Activated CD8-positive, alpha-beta memory T cell treated with anti-CD3 and anti-CD28 coated beads for 48 hours (primary cell): ENCODE results near the gene CDK17.
"Not testable (repeated sequence)": the region's sequence is repeated elsewhere in the genome, so short reads cannot be mapped to it uniquely, and the experiment has no call there.

ENCODE experiments used
- DNase-seq, 3 experiments: peaks; one replicate each; pipeline ENCODE4 v3.0.0-alpha.2; 2020; ENCODE audit warnings: low read depth in 2 of 3, low spot score in 2 of 3

The CDK17 gene

GRCh38 chr12:96359328-96359727 is 40.9 kb downstream of the CDK17 start:
- DNase-seq = no peak

GRCh38 chr12:96356831-96357230 is 43.4 kb downstream of the CDK17 start:
- no peak for DNase-seq

GRCh38 chr12:96354844-96355534 is 45.2 kb downstream of the CDK17 start:
- DNase-seq = no peak

GRCh38 chr12:96354326-96354725 is 45.9 kb downstream of the CDK17 start:
- no peak for DNase-seq

GRCh38 chr12:96352161-96352835 is 47.9 kb downstream of the CDK17 start:
- DNase-seq = no peak

- no peak for DNase-seq
These were observed 49.3 kb downstream of the CDK17 start for GRCh38 chr12:96350982-96351381.

GRCh38 chr12:96347130-96347699 is 53.0 kb downstream of the CDK17 start:
- no peak for DNase-seq

GRCh38 chr12:96346716-96347115 is 53.5 kb downstream of the CDK17 start:
- DNase-seq = not testable (repeated sequence)

GRCh38 chr12:96344124-96344695 is 56.0 kb downstream of the CDK17 start:
- DNase-seq = no peak

- DNase-seq = no peak
These were observed 56.8 kb downstream of the CDK17 start for GRCh38 chr12:96343347-96343954.

GRCh38 chr12:96339666-96340065 is 60.6 kb downstream of the CDK17 start:
- not testable (repeated sequence) for DNase-seq

- DNase-seq = no peak
These were observed 61.3 kb downstream of the CDK17 start for GRCh38 chr12:96338852-96339471.

GRCh38 chr12:96337953-96338352 is 62.3 kb downstream of the CDK17 start:
- no peak for DNase-seq

- no peak for DNase-seq
These were observed 63.8 kb downstream of the CDK17 start for GRCh38 chr12:96336489-96336888.

GRCh38 chr12:96335270-96335669 is 65.0 kb downstream of the CDK17 start:
- DNase-seq = no peak

GRCh38 chr12:96334502-96334901 is 65.7 kb downstream of the CDK17 start:
- no peak for DNase-seq

GRCh38 chr12:96329545-96329944 is 70.7 kb downstream of the CDK17 start:
- DNase-seq = no peak

GRCh38 chr12:96329018-96329417 is 71.2 kb downstream of the CDK17 start:
- no peak for DNase-seq

- no peak for DNase-seq
These were observed 72.3 kb downstream of the CDK17 start for GRCh38 chr12:96327889-96328288.

- DNase-seq = no peak
These were observed 72.9 kb downstream of the CDK17 start for GRCh38 chr12:96327346-96327745.

GRCh38 chr12:96326628-96327227 is 73.5 kb downstream of the CDK17 start:
- DNase-seq = no peak
